Measurements from ENCODE around the gene GPSM1. TPM values are rescaled to one million over a fixed set of nuclear protein-coding genes. Genes with fewer than 3 reads are reported as not detected.

Gene GPSM1
- total RNA-seq, 2 donors from 2014 or later: 5.9 to 16.3 TPM

DNA sequence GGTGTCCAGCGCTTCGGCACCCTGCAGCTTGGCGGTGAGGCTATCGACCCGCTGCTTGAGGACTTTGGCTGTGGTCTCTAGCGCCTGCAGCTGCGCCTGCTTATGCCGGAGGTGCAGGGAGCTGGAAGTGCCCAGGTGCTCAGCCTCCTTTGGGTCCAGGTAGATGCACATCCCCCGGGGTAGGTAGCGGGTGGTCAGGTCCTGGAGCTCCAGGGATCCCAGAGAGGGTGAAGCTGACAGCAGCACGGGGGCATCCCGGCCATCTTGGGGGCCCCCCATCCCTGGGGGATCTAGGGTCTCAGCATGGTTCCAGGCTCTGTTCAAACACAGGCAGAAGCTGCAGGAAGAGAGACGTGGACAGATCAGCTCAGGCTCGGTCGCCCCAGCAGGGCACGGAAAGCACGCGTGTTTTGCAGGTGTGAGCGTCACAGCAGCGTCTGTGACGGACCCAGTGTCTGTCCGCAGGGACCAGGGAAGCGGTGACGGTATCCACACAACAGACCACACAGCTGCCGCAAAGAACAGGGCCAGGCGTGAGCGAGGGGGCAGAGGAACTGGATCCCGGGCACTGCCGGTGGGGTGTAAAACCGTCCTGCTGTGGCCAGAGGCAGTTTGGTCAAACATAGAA lies 40.9 kb upstream of the GPSM1 start:
- no peak for ATAC-seq (replicated peaks)
- no peaks in the 10 kb centered on the region for H3K36me3 Mint-ChIP-seq (ENCODE audit: low read depth)
- H3K27me3 Mint-ChIP-seq: peaks cover 3% of the 10 kb centered on the region
- no peaks in the 10 kb centered on the region for H3K4me1 Mint-ChIP-seq
- no peaks in the 10 kb centered on the region for H3K9me3 Mint-ChIP-seq
- no peak overlapping the region for H3K4me3 Mint-ChIP-seq
- no peak overlapping the region for H3K27ac Mint-ChIP-seq

DNA sequence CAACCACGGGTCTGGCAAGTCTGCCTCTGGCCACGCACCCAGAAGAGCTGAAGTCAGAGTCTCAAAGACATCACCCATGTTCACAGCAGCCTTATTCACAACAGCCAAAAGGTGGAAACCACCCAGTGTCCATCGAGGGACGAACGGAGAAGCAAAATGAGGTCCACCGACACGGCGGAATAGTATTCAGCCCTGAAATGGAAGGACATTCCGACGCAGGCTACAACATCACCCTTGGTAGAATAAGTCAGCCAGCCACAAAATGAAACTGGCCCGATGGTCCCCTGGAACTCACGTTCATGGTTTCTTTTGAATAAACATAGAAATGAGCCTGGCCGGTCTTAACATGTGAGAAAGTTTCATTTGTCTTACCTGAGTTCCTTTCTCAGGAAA lies 40.4 kb upstream of the GPSM1 start:
- H3K4me1 Mint-ChIP-seq: no peaks in the 10 kb centered on the region
- H3K4me3 Mint-ChIP-seq: no peak overlapping the region
- H3K9me3 Mint-ChIP-seq: no peaks in the 10 kb centered on the region
- peaks cover 3% of the 10 kb centered on the region for H3K27me3 Mint-ChIP-seq
- no peaks in the 10 kb centered on the region for H3K36me3 Mint-ChIP-seq (ENCODE audit: low read depth)
- ATAC-seq (replicated peaks): no peak
- no peak overlapping the region for H3K27ac Mint-ChIP-seq

DNA sequence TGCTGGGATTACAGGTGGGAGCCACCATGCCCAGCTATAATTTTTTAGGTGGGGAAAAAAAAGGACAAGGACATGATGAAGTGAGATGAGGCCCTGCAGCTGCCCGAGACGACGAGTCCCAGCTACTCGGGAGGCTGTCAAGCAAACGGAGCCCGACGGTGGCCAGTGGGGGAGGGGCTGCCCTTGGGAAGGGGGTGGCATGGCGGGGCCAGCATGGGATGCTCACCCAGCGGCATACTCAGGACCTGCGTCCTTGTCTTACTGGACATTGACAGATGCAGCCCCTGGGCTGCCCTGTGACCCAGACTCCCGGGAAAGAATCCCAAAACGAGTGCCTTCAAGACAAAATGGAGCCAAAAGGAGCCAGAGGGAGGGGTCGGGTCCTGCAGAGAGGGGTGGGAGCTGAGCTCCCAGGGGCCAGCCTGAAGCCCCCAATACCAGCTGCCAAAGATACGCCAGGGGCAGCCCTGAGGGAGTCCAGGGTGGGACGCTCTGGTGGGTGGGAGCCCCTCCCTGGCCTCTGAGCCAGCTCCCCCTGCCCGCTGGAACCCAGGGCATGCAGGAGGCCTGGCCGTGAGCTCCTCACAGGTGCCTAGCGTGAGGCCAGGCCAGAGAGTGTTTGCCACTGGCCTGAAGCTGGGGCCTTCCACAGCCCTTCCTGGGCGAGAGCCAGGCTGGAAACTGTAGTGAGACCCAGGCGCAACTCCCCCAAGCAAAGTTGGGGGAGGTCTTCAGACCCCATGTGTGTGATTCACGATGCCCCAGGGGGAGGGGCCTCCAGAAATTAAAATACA lies 39.2 kb upstream of the GPSM1 start:
- Mint-ChIP-seq H3K36me3 (ENCODE audit: low read depth) (no peaks in the 10 kb centered on the region), H3K4me1 (no peaks in the 10 kb centered on the region), H3K4me3 (no peak overlapping the region), H3K27ac (no peak overlapping the region), H3K9me3 (no peaks in the 10 kb centered on the region), H3K27me3 (peaks cover 3% of the 10 kb centered on the region)
- ATAC-seq (replicated peaks): no peak

DNA sequence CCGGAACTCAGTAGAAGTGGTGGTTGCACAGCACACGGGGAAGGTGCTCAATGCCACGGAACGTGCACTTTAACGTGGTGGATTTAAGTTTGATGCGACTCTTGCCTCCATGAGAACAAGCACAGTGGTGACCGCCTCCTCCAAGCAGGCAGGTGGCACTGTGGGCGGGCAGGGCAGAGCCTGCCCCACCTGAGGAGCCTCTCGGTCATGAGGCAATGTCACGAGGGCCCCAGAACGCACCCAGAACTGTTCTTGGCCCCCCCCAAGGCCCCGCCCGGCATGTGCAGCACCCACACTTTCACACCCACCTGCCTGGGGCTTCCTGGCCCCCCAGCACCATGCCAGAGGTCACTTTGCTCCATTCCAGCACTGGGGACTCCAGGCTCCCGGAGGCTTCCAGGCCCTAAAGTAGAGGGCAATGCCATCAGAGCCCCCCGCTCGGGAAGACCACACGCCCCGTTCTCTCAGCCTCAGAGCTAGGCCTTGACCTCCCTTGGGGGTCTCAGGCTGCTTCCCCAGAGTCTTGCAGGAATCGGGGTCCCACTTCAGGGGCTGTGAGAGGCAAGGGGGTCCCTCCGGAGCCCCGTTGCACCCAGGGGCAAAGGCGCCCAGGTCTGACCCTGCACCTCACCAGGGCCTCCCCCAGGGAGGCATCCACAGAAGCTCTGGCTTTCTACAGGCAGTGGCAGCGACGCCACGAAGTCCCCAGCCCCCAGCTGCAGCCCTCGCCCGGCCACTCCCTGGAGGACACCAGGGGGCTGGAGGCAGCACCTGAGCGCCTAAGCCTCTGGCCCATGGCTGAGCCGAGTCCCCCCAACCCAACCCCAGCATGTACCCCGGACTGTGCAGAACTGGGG lies 37.5 kb upstream of the GPSM1 start:
- ATAC-seq (replicated peaks): no peak
- Mint-ChIP-seq H3K4me3 (no peak overlapping the region), H3K36me3 (ENCODE audit: low read depth) (no peaks in the 10 kb centered on the region), H3K27me3 (peaks cover 3% of the 10 kb centered on the region), H3K27ac (no peak overlapping the region), H3K4me1 (no peaks in the 10 kb centered on the region), H3K9me3 (no peaks in the 10 kb centered on the region)

DNA sequence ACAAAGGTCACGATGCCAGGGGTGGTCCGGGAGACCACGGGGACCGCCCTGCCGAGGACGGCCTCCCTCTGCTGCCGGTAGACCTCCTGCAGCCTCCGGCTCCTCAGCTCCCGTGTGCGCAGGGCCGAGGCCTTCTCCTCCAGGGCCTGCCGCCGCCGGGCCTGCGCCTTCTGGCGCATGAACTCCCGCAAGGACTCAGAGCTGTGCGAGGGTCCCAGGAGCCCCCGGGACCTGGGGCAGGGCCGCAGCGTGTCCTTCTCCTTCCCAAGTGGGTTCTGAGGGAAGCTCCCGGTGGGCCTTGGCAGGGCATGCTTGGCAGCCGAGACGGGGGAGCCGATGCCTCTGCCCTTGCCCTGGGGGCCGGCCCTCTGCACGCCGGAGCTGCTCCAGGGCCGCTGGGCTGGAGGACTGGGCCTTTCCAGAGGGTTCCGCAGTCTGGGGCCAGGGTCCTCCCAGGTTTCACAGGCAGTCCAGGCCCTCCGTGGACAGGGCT lies 36.8 kb upstream of the GPSM1 start:
- no peak overlapping the region for H3K27ac Mint-ChIP-seq
- no peaks in the 10 kb centered on the region for H3K9me3 Mint-ChIP-seq
- no peak for ATAC-seq (replicated peaks)
- no peaks in the 10 kb centered on the region for H3K36me3 Mint-ChIP-seq (ENCODE audit: low read depth)
- H3K4me3 Mint-ChIP-seq: no peak overlapping the region
- peaks cover 3% of the 10 kb centered on the region for H3K27me3 Mint-ChIP-seq
- no peaks in the 10 kb centered on the region for H3K4me1 Mint-ChIP-seq

DNA sequence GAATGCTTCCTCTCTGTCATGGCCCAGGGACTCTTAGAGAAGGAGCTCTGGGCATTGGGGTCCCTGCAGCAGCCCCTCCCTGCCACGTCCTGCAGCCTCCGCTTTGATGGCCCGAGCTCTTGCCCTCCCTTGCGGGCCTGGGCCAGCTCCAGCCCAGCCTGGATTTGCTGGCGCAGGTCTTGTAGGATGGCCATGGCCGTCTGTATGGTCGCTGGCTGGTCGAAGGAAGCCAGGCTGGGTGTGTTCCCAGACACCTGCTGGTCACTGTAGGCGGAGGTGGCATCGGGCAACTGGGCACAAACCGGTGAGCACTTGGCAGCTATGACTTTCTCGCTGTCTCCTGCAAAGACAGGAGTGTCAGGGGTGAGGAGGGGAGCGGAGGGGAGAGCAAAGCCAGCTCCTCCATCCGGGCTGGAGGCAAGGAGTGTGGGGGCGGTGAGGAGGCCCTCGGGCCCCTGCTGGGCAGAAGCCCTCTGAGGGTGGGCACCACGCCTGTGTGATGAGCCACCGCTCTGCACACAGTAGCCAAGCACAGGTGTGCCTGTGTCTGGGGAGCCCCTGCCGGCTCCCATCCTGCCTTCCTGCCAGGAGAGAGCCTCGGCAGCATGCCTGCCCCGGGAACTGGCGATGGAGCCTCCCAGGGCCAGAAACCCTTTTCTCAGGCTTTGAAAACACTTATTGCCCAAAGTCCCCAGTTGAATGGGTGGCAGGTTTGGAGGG lies 35.9 kb upstream of the GPSM1 start:
- Mint-ChIP-seq H3K4me1 (no peaks in the 10 kb centered on the region), H3K27ac (no peak overlapping the region), H3K4me3 (no peak overlapping the region), H3K27me3 (peaks cover 3% of the 10 kb centered on the region), H3K9me3 (no peaks in the 10 kb centered on the region), H3K36me3 (ENCODE audit: low read depth) (no peaks in the 10 kb centered on the region)
- no peak for ATAC-seq (replicated peaks)

DNA sequence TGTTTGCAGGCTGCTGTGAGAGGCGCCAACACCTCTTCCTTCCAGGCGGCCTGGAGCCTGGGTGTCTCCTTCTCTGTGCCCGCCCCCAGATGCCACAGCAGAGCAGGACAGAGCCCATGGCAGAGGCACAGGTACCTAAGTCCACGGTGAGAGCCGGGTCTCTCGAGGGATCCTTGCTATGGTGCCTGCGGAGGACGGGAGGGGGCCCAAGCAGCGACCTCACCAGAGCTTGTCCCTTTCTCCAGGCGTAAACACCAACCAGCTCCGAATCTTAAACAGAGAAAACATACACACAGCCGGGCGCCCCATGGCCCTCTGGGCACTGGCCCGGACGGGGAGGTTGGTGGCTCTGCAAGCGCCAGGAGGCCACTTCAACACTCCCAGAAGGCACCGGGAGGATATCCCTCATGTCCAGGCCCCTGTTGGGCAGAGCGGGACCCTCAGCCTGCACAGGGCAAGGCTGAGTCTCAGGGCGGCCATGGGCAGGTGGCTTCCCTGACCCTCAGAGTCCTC lies 35.3 kb upstream of the GPSM1 start:
- Mint-ChIP-seq H3K4me3 (no peak overlapping the region), H3K36me3 (ENCODE audit: low read depth) (no peaks in the 10 kb centered on the region), H3K27me3 (no peaks in the 10 kb centered on the region), H3K4me1 (no peaks in the 10 kb centered on the region), H3K9me3 (no peaks in the 10 kb centered on the region), H3K27ac (no peak overlapping the region)
- ATAC-seq (replicated peaks): no peak

DNA sequence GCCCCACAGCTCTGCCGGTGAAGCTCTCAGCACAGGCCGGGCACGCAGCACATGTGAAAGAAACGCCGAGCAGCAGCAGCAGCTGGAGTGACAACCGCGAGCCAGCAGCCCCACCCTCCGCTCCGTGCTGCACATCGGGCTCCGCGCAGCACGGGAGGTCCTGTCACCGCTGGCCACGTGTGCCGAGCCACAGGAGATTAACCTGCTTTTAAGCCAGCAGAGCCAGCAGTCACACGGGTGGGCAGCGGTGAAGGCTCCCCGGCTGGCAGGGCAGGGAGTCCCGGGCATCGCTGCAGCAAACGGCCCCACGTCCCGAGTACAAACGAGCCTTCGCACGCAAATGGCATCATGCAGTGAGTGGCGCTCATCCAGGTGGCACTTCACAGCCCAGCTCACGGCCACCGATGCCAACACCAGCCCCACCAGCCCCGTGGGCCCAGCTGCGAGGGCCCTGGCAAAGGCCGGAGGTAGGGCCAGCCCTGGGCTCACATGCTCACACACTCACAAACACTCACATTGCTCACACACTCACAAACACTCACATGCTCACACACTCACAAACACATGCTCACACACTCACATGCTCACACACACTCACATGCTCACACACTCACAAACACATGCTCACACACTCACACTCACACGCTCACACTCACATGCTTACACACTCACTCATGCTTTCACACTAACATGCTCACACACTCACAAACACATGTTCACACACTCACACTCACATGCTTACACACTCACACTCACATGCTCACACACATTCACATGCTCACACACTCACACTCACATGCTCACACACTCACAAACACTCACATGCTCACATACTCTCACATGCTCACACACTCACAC lies 34.5 kb upstream of the GPSM1 start:
- ATAC-seq (replicated peaks): no peak
- no peaks in the 10 kb centered on the region for H3K4me1 Mint-ChIP-seq
- no peaks in the 10 kb centered on the region for H3K9me3 Mint-ChIP-seq
- H3K36me3 Mint-ChIP-seq (ENCODE audit: low read depth): no peaks in the 10 kb centered on the region
- H3K27ac Mint-ChIP-seq: no peak overlapping the region
- H3K27me3 Mint-ChIP-seq: no peaks in the 10 kb centered on the region
- H3K4me3 Mint-ChIP-seq: no peak overlapping the region

DNA sequence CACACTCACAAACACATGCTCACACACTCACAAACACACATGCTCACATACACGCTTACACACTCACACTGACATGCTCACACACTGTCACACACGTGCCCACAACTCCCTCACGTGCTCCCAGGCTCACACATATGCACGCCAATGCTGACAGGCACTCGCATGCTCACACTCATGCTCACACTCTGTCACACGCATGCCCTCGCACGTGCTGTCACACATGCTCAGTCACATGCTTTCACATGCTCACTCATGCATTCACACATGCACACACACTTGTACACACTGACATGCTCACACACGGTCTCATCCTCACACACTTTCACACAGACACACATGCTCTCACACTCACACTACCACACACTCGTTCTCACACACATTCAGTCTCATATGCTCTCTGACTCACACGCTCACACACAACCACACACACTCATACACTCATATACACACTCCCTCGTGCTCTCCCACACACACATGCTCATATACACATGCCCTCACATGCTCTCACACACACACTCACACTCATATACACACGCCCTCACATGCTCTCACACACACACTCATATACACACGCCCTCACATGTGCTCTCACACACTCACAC lies 33.8 kb upstream of the GPSM1 start:
- H3K4me3 Mint-ChIP-seq: no peak overlapping the region
- no peaks in the 10 kb centered on the region for H3K4me1 Mint-ChIP-seq
- H3K36me3 Mint-ChIP-seq (ENCODE audit: low read depth): no peaks in the 10 kb centered on the region
- no peak for ATAC-seq (replicated peaks)
- H3K27me3 Mint-ChIP-seq: no peaks in the 10 kb centered on the region
- no peaks in the 10 kb centered on the region for H3K9me3 Mint-ChIP-seq
- H3K27ac Mint-ChIP-seq: no peak overlapping the region

DNA sequence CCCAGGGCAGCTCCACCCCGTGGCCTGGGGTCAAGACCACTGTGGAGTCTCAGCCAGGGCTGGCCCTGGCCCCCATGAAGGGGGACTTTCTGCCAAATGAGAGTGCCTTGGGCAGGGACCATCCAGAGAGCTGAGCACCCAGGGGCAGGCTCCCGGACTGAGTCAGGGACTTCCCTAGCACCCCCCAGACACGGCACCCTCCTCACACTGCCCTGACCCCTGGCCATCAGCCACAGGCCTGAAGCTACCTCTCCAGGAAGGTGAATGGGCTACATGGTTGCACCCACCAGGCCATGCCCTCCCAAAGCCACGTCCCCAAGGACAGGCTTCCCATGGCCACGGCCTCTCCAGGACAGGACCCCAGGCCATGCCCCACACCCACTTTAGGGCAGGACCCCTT lies 32.9 kb upstream of the GPSM1 start:
- Mint-ChIP-seq H3K9me3 (no peaks in the 10 kb centered on the region), H3K36me3 (ENCODE audit: low read depth) (no peaks in the 10 kb centered on the region)
- ATAC-seq (replicated peaks): no peak

DNA sequence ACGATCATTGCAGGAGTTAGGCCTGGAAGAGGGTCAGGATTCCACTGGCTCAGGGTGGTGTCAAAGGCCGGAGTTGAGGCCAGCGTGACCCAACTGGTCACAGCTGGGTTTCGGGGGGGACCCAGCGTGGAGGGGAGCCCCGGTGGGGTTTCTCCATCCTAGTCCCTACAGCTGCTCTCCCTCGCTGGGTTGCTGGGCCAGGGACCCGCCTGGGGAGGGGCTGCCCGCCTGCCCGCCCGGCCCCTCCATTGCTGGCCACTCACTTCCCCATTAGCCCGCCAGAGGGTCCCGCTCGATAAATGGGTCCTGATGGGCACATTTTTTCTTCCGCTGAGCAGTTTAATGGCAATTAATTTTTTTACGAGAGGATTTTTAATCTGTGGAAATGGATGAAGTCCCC lies 32.3 kb upstream of the GPSM1 start:
- no peaks in the 10 kb centered on the region for H3K4me1 Mint-ChIP-seq
- no peak overlapping the region for H3K27ac Mint-ChIP-seq
- no peak for ATAC-seq (replicated peaks)
- H3K36me3 Mint-ChIP-seq (ENCODE audit: low read depth): no peaks in the 10 kb centered on the region
- H3K9me3 Mint-ChIP-seq: no peaks in the 10 kb centered on the region
- H3K27me3 Mint-ChIP-seq: no peaks in the 10 kb centered on the region
- H3K4me3 Mint-ChIP-seq: no peak overlapping the region

More for the DNA sequence above, 32.9 kb upstream of the GPSM1 start:
- H3K27ac Mint-ChIP-seq: no peak overlapping the region
- H3K4me1 Mint-ChIP-seq: no peaks in the 10 kb centered on the region
- H3K27me3 Mint-ChIP-seq: no peaks in the 10 kb centered on the region
- no peak overlapping the region for H3K4me3 Mint-ChIP-seq

DNA sequence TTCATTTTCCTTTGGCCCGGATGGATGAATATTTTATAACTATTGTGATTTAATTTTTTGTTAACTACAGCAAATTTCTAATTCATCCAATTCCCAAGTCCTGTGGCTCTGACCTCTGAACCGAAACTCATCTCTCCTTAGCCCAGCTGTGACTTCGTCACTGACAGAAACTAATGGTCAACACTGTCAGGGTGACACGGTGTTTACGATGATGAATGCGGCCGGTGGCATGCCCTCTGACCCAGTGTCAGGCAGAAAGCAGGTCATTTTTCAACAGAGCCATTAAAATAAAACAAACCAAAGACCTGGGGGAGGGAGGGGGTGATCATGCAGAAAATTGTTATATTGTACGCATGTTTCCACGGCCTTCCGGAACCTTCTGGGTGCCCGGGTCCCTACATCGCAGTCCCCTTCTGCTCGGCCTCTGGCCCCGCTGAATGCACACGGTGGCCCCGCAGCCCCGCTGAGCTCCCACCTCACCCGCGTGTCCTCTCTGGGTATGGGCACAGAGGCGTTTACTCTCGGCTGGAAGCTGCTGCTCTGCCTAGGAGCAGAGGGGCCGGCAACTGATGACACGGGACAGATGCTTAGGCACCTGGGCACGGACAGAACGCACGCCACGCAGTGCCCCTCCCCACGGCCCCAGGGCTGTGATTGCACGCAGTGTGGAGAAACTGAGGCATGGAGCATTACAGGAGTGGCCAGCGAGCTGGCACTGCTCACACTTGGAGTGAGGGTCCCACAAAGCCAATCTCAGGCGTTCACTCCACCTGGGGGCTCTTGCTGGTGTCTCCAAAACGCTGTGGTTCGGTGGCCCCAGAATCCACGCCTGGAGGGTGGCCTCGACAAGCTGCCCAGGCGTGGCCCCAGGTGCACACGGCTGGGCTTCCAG lies 31.6 kb upstream of the GPSM1 start:
- Mint-ChIP-seq H3K4me1 (no peaks in the 10 kb centered on the region), H3K9me3 (no peaks in the 10 kb centered on the region), H3K36me3 (ENCODE audit: low read depth) (no peaks in the 10 kb centered on the region), H3K27me3 (no peaks in the 10 kb centered on the region), H3K4me3 (no peak overlapping the region), H3K27ac (no peak overlapping the region)
- no peak for ATAC-seq (replicated peaks)

Data from activated T-helper 17 cell treated with anti-CD3 and anti-CD28 coated beads, Interleukin-2, amount 50 U/mL, for 72 hours (primary cell).